Endothelial cell of umbilical vein (primary cell): ENCODE data around the gene SNUPN. TPM values are rescaled to one million over a fixed set of nuclear protein-coding genes. Genes with fewer than 3 reads are reported as not detected.

Experiments used
- BruUV-seq: library from RNA; stranded (reverse); fragments of 400-500 nt; replicated peaks from 2 replicates; lab custom pipeline; 2021; lab: Mats Ljungman, UMichigan
- CTCF ChIA-PET: fragments of 300-600, 350-600 bp; sonication (Branson Sonifier 250); formaldehyde crosslinking; loops from one replicate; lab custom pipeline; 2021; ENCODE audit warnings: antibody characterized with exemption, inconsistent platforms; lab: Charles Lee
- POLR2A ChIA-PET: fragments of 300-600, 350-600 bp; sonication (Branson Sonifier 250); formaldehyde crosslinking; loops from one replicate; lab custom pipeline; 2021; ENCODE audit warnings: antibody characterized with exemption, inconsistent platforms; lab: Charles Lee
- DNase-seq: peaks from one replicate; pipeline ENCODE4 v3.0.0-alpha.2; 2011; ENCODE audit warnings: low read depth, low spot score
- FAIRE-seq: peaks from 2 replicates; lab custom pipeline; 2011; peaks lifted over from hg19 to GRCh38; lab: Jason Lieb, UNC
- H2AFZ ChIP-seq: 2 replicates; pipeline ENCODE4 v1.6.0; 2012; ENCODE audit warnings: low read depth, low read length, control low read depth, inconsistent platforms
- H3K27ac ChIP-seq: 2 replicates; pipeline ENCODE4 v1.5.1; 2011; ENCODE audit warnings: low read depth, mild to moderate bottlenecking, control low read depth, low read length, moderate library complexity; ENCODE audit not compliant: insufficient read depth
- H3K27me3 ChIP-seq, 2 experiments: 2 replicates each; pipeline versions ENCODE4 v1.6.0 to v1.6.1; 2011; ENCODE audit warnings: low read length in 2 of 2, mixed read lengths in 1 of 2; ENCODE audit not compliant: control insufficient read depth in 2 of 2, insufficient read depth in 2 of 2
- H3K36me3 ChIP-seq, 2 experiments: 2 replicates in 1 of 2; 3 replicates in 1 of 2; pipeline ENCODE4 v1.5.1; 2011; ENCODE audit warnings: low read length in 2 of 2, mild to moderate bottlenecking in 1 of 2, moderate library complexity in 1 of 2; ENCODE audit not compliant: control insufficient read depth in 2 of 2, insufficient read depth in 2 of 2; ENCODE audit errors: extremely low read depth in 1 of 2
- H3K4me1 ChIP-seq: 3 replicates; pipeline ENCODE4 v1.5.1; 2011; ENCODE audit warnings: mild to moderate bottlenecking, low read length; ENCODE audit not compliant: control insufficient read depth, insufficient read depth; ENCODE audit errors: extremely low read depth
- H3K4me2 ChIP-seq: 2 replicates; pipeline ENCODE4 v1.6.1; 2011; ENCODE audit warnings: low read length, control low read depth, mixed read lengths; ENCODE audit not compliant: insufficient read depth
- H3K4me3 ChIP-seq, 3 experiments: fragments of 200-600 bp in 1 of 3; sonication (generic), shearing (Covaris generic) in 1 of 3; replicated peaks in 1 of 3; 2 replicates each; pipeline ENCODE4 v1.5.1; 2011 to 2016; ENCODE audit warnings: control low read depth in 3 of 3, low read length in 3 of 3, mild to moderate bottlenecking in 2 of 3, inconsistent platforms in 1 of 3, low read depth in 1 of 3, moderate library complexity in 1 of 3; ENCODE audit not compliant: insufficient read depth in 1 of 3
- H3K79me2 ChIP-seq: 2 replicates; pipeline ENCODE4 v1.6.0; 2012; ENCODE audit warnings: low read length, inconsistent platforms; ENCODE audit not compliant: control insufficient read depth, insufficient read depth
- H3K9ac ChIP-seq: replicated peaks from 2 replicates; pipeline ENCODE3; 2011; ENCODE audit warnings: low read length, control low read depth; ENCODE audit not compliant: insufficient read depth; ENCODE audit errors: extremely low read depth
- H3K9me1 ChIP-seq: replicated peaks from 3 replicates; pipeline ENCODE4 v1.6.0; 2011; ENCODE audit warnings: mild to moderate bottlenecking, low read length; ENCODE audit not compliant: control insufficient read depth, insufficient read depth; ENCODE audit errors: extremely low read depth
- H3K9me3 ChIP-seq: replicated peaks from 2 replicates; pipeline ENCODE4 v1.5.1; 2012; ENCODE audit warnings: low read length, inconsistent platforms; ENCODE audit not compliant: control insufficient read depth, insufficient read depth
- H4K20me1 ChIP-seq: replicated peaks from 2 replicates; pipeline ENCODE3; 2011; ENCODE audit warnings: mild to moderate bottlenecking, low read length; ENCODE audit not compliant: control insufficient read depth, insufficient read depth; ENCODE audit errors: extremely low read depth
- EZH2 ChIP-seq: IDR thresholded peaks from 2 replicates; pipeline ENCODE4 v1.6.1; 2012; ENCODE audit warnings: borderline replicate concordance, low read depth, mild to moderate bottlenecking, moderate library complexity, low read length, inconsistent platforms; ENCODE audit not compliant: severe bottlenecking
- FOS ChIP-seq: IDR thresholded peaks from 2 replicates; pipeline ENCODE4 v1.6.1; 2011; ENCODE audit warnings: mild to moderate bottlenecking, low read length, moderate library complexity, borderline replicate concordance; ENCODE audit not compliant: insufficient read depth
- GATA2 ChIP-seq: IDR thresholded peaks from 2 replicates; pipeline ENCODE4 v1.7.0; 2011; ENCODE audit warnings: low read depth, mild to moderate bottlenecking, moderate library complexity, mixed read lengths, low read length; ENCODE audit not compliant: insufficient read length, insufficient read depth
- JUN ChIP-seq: IDR thresholded peaks from 2 replicates; pipeline ENCODE4 v1.6.1; 2011; ENCODE audit warnings: borderline replicate concordance, low read depth; ENCODE audit not compliant: insufficient read length, insufficient read depth
- MYC ChIP-seq: IDR thresholded peaks from one replicate; pipeline ENCODE4 v1.6.1; 2011; ENCODE audit warnings: mild to moderate bottlenecking, low read depth, low read length
- POLR2A ChIP-seq: IDR thresholded peaks from 2 replicates; pipeline ENCODE4 v1.6.1; 2012; ENCODE audit warnings: low read depth, mild to moderate bottlenecking, control low read depth, low read length
- POLR2AphosphoS5 ChIP-seq: IDR thresholded peaks from 2 replicates; pipeline ENCODE4 v1.6.1; 2012; ENCODE audit warnings: low read depth, mild to moderate bottlenecking, control low read depth, low read length, moderate library complexity; ENCODE audit not compliant: insufficient read depth
- dilution Hi-C: fragments of 300-500 bp; cut with MboI; formaldehyde crosslinking; loops from one replicate; pipeline ENCODE4 v1.15.0; 2019; ENCODE audit warnings: low sequenced_read_pairs; ENCODE audit not compliant: extremely low pct_ligation_motif_present
- intact Hi-C: fragments of 100-400 bp; cut with micrococcal nuclease; formaldehyde crosslinking; loops from one replicate; pipeline ENCODE4 v1.10.0; 2022
- polyA plus RNA-seq, 4 experiments: library from polyadenylated mRNA; depleted of rRNA in 3 of 4; stranded (reverse) in 3 of 4; unstranded in 1 of 4; fragments of >200 nt; gene quantifications; 2 replicates each; pipeline versions ENCODE4 v1.2.1 to v1.2.3, GENCODE V29; 2011 to 2012; ENCODE audit warnings: missing spikeins in 1 of 4
- total RNA-seq: library from RNA; stranded (reverse); gene quantifications from 2 replicates; pipeline ENCODE4 v1.2.3, GENCODE V29; 2021
- TF ChIP-seq, protein P1 (sequence below): IDR thresholded peaks from 2 replicates; pipeline ENCODE4 v1.6.1; 2011; ENCODE audit not compliant: insufficient read depth, insufficient read length
- TF ChIP-seq, protein P2 (sequence below), 2 donors: IDR thresholded peaks; 1 replicate in 1 of 2; 2 replicates in 1 of 2; pipeline ENCODE4 v1.5.1; 2011; ENCODE audit warnings: low read length in 2 of 2, mild to moderate bottlenecking in 2 of 2, moderate library complexity in 2 of 2, control low read depth in 1 of 2, inconsistent platforms in 1 of 2, low read depth in 1 of 2; ENCODE audit not compliant: insufficient read depth in 1 of 2; ENCODE audit errors: extremely low read depth in 1 of 2

The SNUPN gene
- total and polyA plus RNA-seq, 2 donors (not counting 3 experiments of a cell fraction or from before 2014, with no cell fraction given): 13.2 to 25.1 TPM

DNA sequence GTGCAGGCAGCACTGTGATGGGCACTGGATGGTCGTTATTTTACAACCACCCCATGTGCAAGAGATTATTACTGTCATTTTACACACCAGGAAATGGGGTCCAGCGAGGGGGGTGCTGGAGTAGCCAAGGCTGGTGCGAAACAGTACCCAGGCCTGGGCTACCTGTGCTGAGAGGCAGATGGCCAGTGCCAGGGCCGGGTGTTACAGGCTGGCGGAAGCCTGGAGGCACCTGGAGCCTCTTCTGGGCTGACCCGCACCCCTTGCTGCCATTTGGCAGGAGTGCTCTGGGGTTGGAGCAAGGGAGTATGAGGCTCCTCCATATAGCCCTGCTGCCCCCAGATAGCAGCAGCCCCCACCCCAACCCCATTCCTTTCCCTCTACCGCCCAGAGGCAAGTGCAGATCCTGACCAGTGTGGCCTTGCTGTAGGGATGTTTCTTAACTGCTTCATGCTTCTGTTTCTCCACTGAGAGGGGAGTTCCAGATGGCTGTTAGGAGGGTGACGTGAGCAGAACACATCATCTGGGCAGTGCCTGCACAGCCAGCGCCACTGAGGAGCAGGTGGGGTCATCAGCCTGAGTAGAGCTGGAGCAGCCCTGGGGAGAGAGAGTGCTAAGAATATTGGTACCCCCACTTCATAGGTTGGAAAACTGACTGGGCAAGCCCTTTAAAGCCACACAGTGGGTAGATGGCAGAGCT, 37.4 kb upstream of the SNUPN start:
- no peak overlapping the region for H3K9ac ChIP-seq
- H3K4me2 ChIP-seq: no peak overlapping the region
- dilution Hi-C loops (no loop called here), intact Hi-C loops (no loop called here)
- no peaks in the 10 kb centered on the region for H3K27me3 ChIP-seq
- TF ChIP-seq MYC (no peak), EZH2 (no peak), FOS (no peak), POLR2A (no peak), POLR2AphosphoS5 (no peak), GATA2 (no peak), JUN (no peak)
- TF ChIP-seq, protein P1, sequence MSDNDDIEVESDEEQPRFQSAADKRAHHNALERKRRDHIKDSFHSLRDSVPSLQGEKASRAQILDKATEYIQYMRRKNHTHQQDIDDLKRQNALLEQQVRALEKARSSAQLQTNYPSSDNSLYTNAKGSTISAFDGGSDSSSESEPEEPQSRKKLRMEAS: no peak
- TF ChIP-seq, protein P2, sequence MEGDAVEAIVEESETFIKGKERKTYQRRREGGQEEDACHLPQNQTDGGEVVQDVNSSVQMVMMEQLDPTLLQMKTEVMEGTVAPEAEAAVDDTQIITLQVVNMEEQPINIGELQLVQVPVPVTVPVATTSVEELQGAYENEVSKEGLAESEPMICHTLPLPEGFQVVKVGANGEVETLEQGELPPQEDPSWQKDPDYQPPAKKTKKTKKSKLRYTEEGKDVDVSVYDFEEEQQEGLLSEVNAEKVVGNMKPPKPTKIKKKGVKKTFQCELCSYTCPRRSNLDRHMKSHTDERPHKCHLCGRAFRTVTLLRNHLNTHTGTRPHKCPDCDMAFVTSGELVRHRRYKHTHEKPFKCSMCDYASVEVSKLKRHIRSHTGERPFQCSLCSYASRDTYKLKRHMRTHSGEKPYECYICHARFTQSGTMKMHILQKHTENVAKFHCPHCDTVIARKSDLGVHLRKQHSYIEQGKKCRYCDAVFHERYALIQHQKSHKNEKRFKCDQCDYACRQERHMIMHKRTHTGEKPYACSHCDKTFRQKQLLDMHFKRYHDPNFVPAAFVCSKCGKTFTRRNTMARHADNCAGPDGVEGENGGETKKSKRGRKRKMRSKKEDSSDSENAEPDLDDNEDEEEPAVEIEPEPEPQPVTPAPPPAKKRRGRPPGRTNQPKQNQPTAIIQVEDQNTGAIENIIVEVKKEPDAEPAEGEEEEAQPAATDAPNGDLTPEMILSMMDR (IDR thresholded peaks at IDR 0.05; ENCODE audit: extremely low read depth in 1 of 2, insufficient read depth in 1 of 2, low read depth in 1 of 2, low read length in 2 of 2): no peak
- H3K36me3 ChIP-seq: peaks cover 0 to 4% of the 10 kb centered on the region in 2 experiments
- H3K9me1 ChIP-seq: no peaks in the 10 kb centered on the region
- BruUV-seq: no TSS peak
- no peaks in the 10 kb centered on the region for H3K79me2 ChIP-seq
- no peak overlapping the region for H3K27ac ChIP-seq
- ChIA-PET POLR2A (no interaction called here), CTCF (no interaction called here)
- no peaks in the 10 kb centered on the region for H4K20me1 ChIP-seq
- no peak overlapping the region for H3K4me3 ChIP-seq
- DNase-seq (no peak), FAIRE-seq (no peak)
- no peak overlapping the region for H2AFZ ChIP-seq
- H3K4me1 ChIP-seq: peaks cover 15% of the 10 kb centered on the region
- H3K9me3 ChIP-seq: no peaks in the 10 kb centered on the region
